ENCODE results near the gene EML4.

The EML4 gene

DNA sequence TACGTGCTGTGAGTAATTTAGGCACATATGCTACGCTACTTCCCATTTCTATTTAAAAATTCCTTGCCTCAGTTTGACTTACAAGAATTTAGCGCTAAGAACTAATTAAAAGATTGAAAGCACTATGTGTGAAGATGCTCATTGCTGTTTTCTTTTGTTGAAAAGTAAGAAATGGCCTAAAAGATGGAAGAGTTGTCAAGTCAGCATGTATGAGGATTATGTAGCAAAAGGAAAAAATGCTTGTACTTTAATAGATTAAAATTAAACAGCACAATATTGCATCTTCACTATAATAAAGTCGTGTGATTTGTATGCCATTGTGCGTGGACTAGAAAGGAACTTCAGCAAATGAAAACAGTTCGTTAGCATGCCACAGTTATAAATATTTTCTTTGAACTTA is 114.9 kb downstream of the EML4 start:
- no peak overlapping the region for H3K4me3 ChIP-seq (ENCODE audit: low read depth, low read length)
- TF ChIP-seq, protein P1, sequence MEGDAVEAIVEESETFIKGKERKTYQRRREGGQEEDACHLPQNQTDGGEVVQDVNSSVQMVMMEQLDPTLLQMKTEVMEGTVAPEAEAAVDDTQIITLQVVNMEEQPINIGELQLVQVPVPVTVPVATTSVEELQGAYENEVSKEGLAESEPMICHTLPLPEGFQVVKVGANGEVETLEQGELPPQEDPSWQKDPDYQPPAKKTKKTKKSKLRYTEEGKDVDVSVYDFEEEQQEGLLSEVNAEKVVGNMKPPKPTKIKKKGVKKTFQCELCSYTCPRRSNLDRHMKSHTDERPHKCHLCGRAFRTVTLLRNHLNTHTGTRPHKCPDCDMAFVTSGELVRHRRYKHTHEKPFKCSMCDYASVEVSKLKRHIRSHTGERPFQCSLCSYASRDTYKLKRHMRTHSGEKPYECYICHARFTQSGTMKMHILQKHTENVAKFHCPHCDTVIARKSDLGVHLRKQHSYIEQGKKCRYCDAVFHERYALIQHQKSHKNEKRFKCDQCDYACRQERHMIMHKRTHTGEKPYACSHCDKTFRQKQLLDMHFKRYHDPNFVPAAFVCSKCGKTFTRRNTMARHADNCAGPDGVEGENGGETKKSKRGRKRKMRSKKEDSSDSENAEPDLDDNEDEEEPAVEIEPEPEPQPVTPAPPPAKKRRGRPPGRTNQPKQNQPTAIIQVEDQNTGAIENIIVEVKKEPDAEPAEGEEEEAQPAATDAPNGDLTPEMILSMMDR (IDR thresholded peaks at IDR 0.05; ENCODE audit: low read depth, low read length): no peak

DNA sequence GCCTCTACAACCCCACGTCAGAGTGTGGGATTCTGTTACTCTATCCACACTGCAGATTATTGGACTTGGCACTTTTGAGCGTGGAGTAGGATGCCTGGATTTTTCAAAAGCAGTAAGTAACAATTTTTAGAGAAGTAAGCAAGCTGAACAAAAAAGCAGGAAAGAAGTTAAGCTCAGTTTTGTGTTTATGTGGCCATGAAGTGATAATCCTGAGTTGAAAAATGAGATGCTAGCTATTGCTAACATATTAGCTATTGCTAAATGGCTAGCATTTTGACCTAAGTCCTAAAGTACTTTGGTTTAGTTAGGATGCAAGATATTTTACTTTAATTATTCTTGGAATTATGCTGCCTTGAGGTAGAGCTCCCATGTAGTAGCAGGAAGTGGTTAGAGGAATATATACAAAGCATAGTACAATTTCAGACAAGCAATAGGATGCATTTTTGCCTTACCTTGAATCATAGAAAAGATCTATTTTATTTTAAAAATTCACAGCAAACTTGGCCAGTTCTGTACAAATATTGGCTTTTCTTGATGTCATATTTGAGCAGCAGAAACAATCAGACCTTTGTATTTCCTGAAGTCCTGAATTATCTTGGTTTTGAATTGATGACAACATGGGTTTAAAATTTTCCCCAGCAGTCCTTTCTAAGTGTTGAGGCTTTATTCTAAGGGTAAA is 117.3 kb downstream of the EML4 start:
- TF ChIP-seq, protein P1 (IDR thresholded peaks at IDR 0.05; ENCODE audit: low read depth, low read length): no peak

DNA sequence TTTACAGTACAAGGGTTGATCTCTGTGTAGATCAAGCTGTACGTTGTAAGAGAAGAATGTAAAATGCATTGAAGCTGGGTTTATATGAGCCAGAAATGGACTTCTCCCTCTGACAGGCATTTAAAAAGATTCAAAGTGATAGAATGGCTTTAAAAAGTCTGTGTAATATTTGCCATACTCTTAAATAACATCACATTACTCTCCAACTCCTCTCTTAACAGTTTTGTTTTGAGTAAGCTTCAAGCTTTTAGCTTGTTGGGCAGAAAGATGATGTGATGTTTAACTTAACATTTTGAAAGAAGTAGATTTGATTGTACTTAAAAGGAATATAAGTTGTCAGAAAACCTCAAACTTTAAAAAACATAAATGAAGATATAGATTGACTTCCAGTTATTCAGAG is 119.7 kb downstream of the EML4 start:
- TF ChIP-seq, protein P1 (IDR thresholded peaks at IDR 0.05; ENCODE audit: low read depth, low read length): no peak

More for the DNA sequence above, 117.3 kb downstream of the EML4 start:
- no peak overlapping the region for H3K4me3 ChIP-seq (ENCODE audit: low read depth, low read length)

DNA sequence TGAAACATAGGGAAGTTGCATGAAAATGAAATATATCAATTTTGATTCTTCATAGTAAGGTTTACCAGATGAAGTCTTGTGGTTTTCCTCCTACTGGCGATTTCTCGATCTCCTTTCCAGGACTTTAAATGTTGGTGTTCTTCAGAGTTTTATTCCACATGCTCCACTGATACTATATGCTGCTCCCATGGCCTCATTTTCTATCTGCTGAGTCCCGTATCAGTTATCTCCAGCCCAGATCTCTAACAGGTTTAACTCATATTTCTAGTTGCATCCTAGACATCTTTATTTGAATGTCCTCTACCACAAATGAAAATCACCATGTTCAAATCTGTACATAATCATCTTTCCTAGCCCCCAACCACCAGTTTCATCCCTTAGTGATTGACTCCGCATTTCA is 120.1 kb downstream of the EML4 start:
- TF ChIP-seq, protein P1 (IDR thresholded peaks at IDR 0.05; ENCODE audit: low read depth, low read length): no peak
- H3K4me3 ChIP-seq (ENCODE audit: low read depth, low read length): no peak overlapping the region

More for the DNA sequence above, 119.7 kb downstream of the EML4 start:
- H3K4me3 ChIP-seq (ENCODE audit: low read depth, low read length): no peak overlapping the region

DNA sequence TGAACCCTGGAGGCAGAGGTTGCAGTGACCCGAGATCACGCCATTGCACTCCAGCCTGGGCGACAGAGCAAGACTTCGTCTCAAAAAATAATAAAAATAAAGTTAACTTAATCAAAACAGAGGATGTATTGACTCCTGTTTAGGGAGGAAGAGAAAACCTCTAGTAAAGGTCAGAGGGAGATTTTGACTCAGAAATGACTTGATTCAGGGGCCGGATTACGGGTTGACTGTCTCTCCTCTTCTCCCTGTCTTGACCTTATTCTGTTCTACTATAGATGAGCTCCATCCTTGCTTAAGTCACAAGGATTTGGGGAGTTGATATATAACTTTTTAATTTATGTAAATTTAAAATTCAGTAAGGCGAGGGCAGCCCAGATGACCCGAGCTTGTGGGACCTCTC is 120.9 kb downstream of the EML4 start:
- TF ChIP-seq, protein P1 (IDR thresholded peaks at IDR 0.05; ENCODE audit: low read depth, low read length): no peak
- no peak overlapping the region for H3K4me3 ChIP-seq (ENCODE audit: low read depth, low read length)

DNA sequence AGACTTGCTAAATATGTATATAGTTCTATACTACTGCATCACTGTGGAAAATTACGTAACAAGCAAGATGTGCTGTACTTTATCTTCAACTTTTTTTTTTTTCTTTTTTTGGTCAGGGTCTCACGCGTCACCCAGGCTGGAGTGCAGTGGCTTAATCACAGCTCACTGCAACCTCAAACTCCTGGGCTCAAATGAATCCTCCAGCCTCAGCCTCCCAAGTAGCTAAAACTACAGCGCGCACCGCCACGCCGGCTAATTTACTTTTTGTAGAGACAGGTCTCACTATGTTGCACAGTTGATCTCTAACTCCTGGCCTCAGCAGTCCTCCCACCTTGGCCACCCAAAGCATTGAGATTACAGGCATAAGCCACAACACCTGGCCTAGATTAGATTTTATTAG is 123.9 kb downstream of the EML4 start:
- TF ChIP-seq, protein P1 (IDR thresholded peaks at IDR 0.05; ENCODE audit: low read depth, low read length): no peak
- H3K4me3 ChIP-seq (ENCODE audit: low read depth, low read length): no peak overlapping the region

DNA sequence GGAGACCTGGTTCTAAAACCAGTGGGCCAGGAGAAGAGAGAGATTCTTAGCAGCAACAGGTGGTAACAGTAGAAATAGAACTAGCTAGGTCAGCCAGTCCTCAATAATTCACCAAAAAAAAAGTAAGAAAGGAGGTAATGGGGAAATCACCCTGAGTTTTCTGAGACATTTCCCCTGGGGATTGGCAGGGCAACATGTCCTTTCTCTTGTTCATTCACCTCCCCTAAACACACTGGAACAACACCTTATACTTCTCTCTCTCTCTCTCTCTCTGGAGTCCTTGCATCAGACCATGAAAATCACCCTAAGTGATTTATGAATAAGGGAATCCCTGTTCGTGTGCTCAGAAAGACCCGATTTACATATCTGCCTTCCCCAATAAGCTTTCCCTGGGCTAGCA is 127.1 kb downstream of the EML4 start:
- TF ChIP-seq, protein P1 (IDR thresholded peaks at IDR 0.05; ENCODE audit: low read depth, low read length): no peak
- no peak overlapping the region for H3K4me3 ChIP-seq (ENCODE audit: low read depth, low read length)
